ENCODE measurements around the gene GPR155.
"Not testable (repeated sequence)": the region's sequence is repeated elsewhere in the genome, so short reads cannot be mapped to it uniquely, and the experiment has no call there.

GPR155 gene

GRCh38 chr2:174445248-174445647 is 41.6 kb downstream of the GPR155 start:
- DNase-seq (ENCODE audit: low read depth) = no peak
- no peak overlapping the region for H3K4me3 ChIP-seq (ENCODE audit: low read depth, low read length)

- DNase-seq (ENCODE audit: low read depth) = no peak
- no peak overlapping the region for H3K4me3 ChIP-seq (ENCODE audit: low read depth, low read length)
Observed at GRCh38 chr2:174444761-174445160, 42.1 kb downstream of the GPR155 start.

GRCh38 chr2:174442546-174443510 is 44.0 kb downstream of the GPR155 start:
- peak; percentile 51 for DNase-seq (ENCODE audit: low read depth)
- H3K4me3 ChIP-seq (ENCODE audit: low read depth, low read length) = no peak overlapping the region

GRCh38 chr2:174439950-174440349 is 46.9 kb downstream of the GPR155 start:
- DNase-seq (ENCODE audit: low read depth) = no peak
- H3K4me3 ChIP-seq (ENCODE audit: low read depth, low read length) = no peak overlapping the region

DNA sequence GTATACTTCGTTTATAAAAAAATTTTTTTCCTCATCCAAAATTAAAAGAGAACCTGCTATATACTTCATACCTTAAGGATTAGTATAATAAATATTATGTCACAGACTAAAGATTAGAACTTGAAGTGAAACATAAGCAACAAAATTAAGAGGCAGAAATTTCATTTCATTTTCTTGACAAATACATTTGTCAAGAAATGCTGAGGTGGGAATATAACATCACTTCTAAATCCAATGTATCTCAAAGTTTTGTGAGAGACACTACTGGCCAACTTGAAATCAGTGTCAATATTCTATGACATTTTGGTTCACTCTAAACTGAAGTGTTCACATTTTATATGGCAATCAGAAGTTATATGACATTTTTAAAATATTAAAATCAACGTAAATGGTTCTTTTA is 47.5 kb downstream of the GPR155 start:
- DNase-seq (ENCODE audit: low read depth) = no peak
- no peak overlapping the region for H3K4me3 ChIP-seq (ENCODE audit: low read depth, low read length)

DNA sequence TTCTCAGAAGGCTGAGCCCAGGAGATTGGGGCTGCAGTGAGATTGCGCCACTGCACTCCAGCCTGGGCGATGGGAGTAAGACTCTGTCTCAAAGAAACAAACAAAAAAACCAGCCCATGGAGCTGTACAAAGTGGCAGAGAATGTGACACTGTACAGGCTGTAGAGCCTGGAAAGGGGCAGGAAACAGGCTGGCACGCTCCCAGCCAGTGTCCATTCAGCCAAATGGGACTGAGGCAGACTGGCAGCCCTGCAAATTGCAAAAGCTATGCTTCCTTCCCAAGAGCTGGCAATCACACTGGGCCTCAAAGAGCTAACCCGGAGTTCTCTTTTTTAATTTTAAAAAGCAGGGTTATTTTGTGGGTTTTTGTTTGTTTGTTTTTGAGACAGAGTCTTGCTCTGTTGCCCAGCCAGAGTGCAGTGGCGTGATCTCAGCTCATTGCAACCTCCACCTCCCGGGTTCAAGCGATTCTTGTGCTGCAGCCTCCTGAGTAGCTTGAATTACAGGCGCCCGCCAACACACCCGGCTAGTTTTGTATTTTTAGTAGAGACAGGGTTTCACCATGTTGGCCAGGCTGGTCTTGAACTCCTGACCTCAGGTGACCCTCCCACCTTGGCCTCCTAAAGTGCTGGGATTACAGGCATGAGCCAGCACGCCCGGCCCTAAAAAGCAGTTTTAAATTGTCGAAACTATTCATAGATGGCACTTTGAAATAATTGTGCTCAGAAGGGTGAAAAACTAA is 48.5 kb downstream of the GPR155 start:
- no peak overlapping the region for H3K4me3 ChIP-seq (ENCODE audit: low read depth, low read length)
- DNase-seq (ENCODE audit: low read depth) = no peak

DNA sequence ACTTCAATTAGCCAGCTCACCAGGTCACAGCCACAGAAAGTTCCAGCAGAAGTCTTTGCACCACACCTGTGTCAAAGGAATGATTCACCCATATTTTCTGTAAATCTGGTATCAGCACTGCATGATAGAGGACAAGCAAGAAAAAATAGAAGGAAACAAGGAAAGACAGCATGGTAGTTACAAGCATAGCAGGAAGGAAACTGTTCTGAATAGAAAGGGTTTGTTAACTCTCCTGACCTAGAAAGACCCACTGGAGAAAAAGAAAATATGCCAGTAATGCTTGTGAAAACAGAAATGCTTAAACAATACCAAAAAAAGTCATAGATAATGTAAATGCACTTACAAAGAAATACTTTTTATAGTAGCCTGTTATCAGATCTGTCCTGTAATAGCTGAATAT is 50.5 kb downstream of the GPR155 start:
- no peak overlapping the region for H3K4me3 ChIP-seq (ENCODE audit: low read depth, low read length)
- no peak for DNase-seq (ENCODE audit: low read depth)

DNA sequence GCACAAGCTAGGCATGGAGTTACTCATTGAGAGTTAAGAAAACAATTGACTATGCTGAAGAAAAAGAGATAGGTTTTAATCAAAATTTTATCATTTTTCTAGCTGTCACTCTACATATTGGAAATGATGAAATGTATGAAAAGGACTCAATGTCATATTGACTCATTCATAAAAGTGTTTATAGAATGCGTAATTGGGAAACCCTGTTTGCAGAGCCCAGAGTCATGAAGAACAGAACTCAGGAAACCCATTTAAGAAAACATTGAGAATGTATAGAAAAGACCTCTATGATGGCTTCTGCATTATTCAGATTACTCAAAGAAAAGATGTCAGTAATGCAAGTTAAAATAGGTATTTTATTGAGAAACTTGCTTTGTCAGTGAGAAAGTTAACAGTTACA is 54.9 kb downstream of the GPR155 start:
- DNase-seq (ENCODE audit: low read depth) = no peak
- H3K4me3 ChIP-seq (ENCODE audit: low read depth, low read length) = no peak overlapping the region

GRCh38 chr2:174430066-174430465 is 56.8 kb downstream of the GPR155 start:
- DNase-seq (ENCODE audit: low read depth) = no peak
- H3K4me3 ChIP-seq (ENCODE audit: low read depth, low read length) = no peak overlapping the region

DNA sequence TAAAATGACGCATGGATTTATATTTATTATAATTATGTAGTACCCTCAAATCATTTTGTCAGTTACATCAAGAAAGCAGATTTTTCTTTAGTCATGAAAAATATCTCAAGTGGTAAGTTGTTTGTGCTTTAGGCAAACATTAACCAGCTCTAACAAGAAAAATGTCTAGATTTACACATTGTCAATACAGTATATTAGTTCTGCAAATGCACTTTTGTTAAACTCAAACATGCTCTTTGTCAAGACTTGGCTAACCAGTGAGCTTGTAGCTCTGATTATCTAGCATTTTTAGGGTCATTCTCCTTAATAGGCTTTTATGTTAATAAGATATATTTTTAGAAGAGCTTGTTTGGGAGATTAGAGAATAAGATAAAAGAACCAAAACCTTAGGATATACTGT is 58.6 kb downstream of the GPR155 start:
- no peak overlapping the region for H3K4me3 ChIP-seq (ENCODE audit: low read depth, low read length)
- no peak for DNase-seq (ENCODE audit: low read depth)

DNA sequence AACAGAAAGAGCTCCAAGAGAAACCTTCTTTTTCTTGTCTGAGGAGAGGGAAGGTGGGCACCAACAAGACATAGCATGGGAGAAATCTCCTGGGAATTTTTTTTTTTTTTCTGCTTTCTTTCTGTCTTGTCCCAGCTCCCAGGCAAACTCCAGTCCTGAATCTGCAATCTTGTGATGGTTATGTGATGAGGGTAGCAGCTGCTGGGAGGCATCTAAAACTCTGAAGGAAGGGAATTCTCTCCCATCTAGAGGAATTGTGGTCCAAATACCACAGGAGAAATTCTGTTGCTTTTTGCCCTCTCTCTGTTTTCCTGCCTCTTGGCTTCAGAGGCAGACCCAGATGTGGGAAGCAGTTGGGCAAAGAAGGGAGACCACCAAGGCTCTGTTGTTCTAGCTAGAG is 74.6 kb downstream of the GPR155 start:
- DNase-seq (ENCODE audit: low read depth) = no peak
- no peak overlapping the region for H3K4me3 ChIP-seq (ENCODE audit: low read depth, low read length)

DNA sequence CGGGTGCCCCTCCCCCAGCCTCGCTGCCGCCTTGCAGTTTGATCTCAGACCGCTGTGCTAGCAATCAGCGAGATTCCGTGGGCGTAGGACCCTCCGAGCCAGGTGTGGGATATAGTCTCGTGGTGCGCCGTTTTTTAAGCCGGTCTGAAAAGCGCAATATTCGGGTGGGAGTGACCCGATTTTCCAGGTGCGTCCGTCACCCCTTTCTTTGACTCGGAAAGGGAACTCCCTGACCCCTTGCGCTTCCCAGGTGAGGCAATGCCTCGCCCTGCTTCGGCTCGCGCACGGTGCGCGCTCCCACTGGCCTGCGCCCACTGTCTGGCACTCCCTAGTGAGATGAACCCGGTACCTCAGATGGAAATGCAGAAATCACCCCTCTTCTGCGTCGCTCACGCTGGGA is 76.8 kb downstream of the GPR155 start:
- DNase-seq (ENCODE audit: low read depth); H3K4me3 ChIP-seq (ENCODE audit: low read depth, low read length): not testable (repeated sequence)

GRCh38 chr2:174403628-174404027 is 83.2 kb downstream of the GPR155 start:
- DNase-seq (ENCODE audit: low read depth) = no peak
- H3K4me3 ChIP-seq (ENCODE audit: low read depth, low read length) = no peak overlapping the region

GRCh38 chr2:174400853-174401252 is 86.0 kb downstream of the GPR155 start:
- H3K4me3 ChIP-seq (ENCODE audit: low read depth, low read length) = no peak overlapping the region
- no peak for DNase-seq (ENCODE audit: low read depth)

GRCh38 chr2:174399171-174399570 is 87.7 kb downstream of the GPR155 start:
- no peak overlapping the region for H3K4me3 ChIP-seq (ENCODE audit: low read depth, low read length)
- no peak for DNase-seq (ENCODE audit: low read depth)

DNA sequence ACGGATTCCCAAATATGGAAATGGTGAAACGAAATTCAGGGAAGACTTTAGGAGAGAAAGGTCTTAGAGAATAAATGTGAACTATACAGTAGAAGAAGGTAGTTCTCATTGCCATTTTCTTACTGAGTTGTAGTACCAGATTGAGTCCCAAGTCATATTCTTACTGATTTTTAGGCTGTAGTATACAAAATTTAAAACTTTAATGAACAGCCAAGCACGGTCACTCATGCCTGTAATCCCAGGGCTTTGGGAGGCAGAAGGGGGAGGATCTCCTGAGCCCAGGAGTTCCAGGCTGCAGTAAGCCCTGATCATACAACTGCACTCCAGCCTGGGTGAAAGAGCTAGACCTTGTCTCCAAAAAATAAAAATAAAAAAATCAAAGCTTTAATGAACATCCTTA is 89.1 kb downstream of the GPR155 start:
- DNase-seq (ENCODE audit: low read depth) = no peak

DNA sequence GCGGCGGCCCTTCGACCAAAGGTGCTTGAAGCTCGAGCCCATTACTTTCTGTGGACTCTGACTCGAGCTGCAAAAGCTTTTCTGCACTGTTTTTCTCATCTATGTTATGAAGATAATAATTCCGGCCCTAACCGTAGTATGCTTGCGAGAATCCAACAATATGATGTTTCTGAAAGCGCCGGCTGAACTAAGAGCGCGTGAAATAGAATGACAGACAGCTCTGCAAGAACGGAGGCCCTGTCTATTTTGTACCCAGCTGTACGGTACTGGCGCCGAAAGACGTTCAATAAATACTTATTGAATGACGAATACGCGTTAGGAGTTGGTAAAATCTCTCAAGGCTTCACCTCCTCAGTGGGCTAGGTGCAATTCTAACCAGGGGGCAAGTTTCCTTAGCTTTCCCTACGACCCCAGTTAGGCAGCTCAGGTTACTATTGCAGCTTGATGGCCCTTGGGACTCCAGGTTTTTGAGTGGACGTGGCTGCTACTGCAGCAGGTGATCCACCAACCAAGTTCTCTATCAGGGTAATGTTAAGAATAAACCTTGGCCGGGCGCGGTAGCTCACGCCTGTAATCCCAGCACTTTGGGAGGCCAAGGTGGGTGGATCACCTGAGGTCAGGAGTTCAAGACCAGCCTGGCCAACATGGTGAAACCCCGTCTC is 90.7 kb downstream of the GPR155 start:
- peak overlapping the region; percentile 87 for H3K4me3 ChIP-seq (ENCODE audit: low read depth, low read length)
- DNase-seq (ENCODE audit: low read depth) = no peak

More for the DNA sequence above, 89.1 kb downstream of the GPR155 start:
- H3K4me3 ChIP-seq (ENCODE audit: low read depth, low read length) = no peak overlapping the region

DNA sequence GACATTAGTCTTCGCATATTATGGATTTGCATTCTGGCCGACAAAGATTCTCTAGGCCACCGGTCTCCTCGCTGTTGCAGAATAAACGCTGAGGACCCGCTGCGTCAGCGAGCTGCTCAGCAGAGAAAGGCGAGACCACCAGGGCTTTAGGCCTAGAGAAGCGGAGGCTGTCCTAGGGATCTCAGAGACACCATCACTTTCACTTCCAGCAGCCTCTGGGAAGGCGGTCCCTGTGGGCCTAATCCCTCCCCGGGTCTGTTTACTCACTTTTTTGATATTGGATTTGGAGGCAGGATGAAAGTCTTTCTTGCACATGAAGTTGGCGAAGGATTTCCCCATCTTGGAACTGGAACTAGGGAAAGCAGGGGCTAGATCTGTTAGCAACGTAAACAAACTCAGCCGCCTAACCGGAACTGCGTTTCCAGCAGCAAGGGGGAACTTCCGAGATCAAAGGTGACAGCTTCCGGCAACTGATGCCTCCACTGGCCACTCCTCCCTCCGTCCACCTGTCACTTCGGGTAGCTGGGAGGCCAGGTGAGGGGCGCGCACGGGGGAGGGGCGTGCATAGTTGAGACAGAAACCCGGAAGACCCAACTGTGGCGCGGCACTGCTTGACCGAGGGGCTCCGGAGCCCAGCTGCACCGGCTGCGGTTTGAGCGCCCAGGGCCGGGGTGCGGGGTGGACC is 91.4 kb downstream of the GPR155 start, which contains the start of gene SCRN3:
SCRN3 (plus strand) TSS at position 447 of the 685 bp plus-strand sequence. CDS start 2,554 bp downstream, outside the sequence.
- H3K4me3 ChIP-seq (ENCODE audit: low read depth, low read length) = peak within 1 kb of the TSS; percentile 87
- peak; percentile 26 for DNase-seq (ENCODE audit: low read depth)

DNA sequence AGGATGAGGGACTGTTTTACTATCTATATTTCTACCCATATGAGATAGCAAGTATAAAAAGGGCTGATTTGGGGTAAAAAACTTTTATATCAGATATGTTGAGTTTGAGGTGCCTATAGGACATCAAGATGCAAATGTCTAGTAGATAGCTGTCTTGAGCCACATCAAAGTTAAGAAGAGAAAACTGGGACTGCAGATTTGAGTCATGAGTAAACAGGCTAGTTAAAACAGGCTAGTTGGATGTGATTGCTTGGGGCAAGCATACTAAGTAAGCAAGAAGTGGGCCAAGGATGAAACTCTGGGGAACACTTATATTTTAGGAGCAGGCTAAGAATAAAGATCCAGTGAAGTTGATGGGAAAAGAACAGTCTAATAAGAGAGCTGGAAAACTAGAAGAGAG is 94.1 kb downstream of the GPR155 start:
- DNase-seq (ENCODE audit: low read depth) = no peak

More for the DNA sequence above, 94.1 kb downstream of the GPR155 start:
- no peak overlapping the region for H3K4me3 ChIP-seq (ENCODE audit: low read depth, low read length)

Data from skeletal muscle cell (primary cell).